Measurements from ENCODE around the gene RNF135. TPM values are rescaled to one million over a fixed set of nuclear protein-coding genes. Genes with fewer than 3 reads are reported as not detected.

The RNF135 gene
- total RNA-seq, 1 experiment from 2014 or later, result 11.2 TPM

DNA sequence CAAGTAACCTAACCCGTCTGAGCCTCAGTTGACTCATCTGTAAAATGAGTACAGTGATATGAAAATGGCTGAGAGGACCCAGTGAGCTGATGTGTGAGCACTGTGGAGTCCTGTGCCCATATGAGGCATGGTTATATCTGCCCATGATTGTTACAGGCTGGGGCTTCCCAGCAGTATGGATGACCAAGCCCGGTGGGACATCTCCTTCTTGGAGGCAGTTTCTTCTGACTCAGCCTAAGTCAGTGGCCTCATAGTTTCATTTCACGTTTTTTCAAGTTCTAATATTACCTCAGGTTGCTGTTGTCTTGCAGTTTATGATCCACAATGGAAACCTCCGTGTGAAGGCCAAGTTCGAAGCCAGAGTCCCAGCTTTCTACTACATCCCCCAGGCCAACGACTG lies 44.3 kb upstream of the RNF135 start:
- intact Hi-C loops (cut with micrococcal nuclease), result no loop called here
- H3K9me2 ChIP-seq (ENCODE audit: insufficient read depth), result no peaks in the 10 kb centered on the region
- ATAC-seq, result no peak
- H3K9me3 ChIP-seq (ENCODE audit: control insufficient read depth in 1 of 2, insufficient read depth in 1 of 2, low read depth in 1 of 2, low read length in 2 of 2), result no peaks in the 10 kb centered on the region
- H3K4me3 ChIP-seq (replicated peaks in 1 of 2; ENCODE audit: low read depth in 1 of 2, low read length in 2 of 2), result no peak overlapping the region
- H4K20me1 ChIP-seq (ENCODE audit: insufficient read depth), result no peaks in the 10 kb centered on the region
- no peaks in the 10 kb centered on the region for H3K27me3 ChIP-seq (ENCODE audit: insufficient read depth, low read length)
- ChIA-PET POLR2A (interaction anchor here (1.2 kb wide), 1 partner anchor 20 kb away, joined by 4 read pairs; the partner anchor contains the start of gene TEFM), CTCF (no interaction called here), RAD21 (ENCODE audit: low non-redundant PET in 1 of 2, low total read pairs in 2 of 2, uncharacterized antibody in 2 of 2, unreplicated experiment in 2 of 2) (no interaction called here)
- no peak overlapping the region for H3K27ac ChIP-seq (ENCODE audit: low read depth, low read length)
- H3K9ac ChIP-seq (ENCODE audit: low read length), result no peak overlapping the region
- no peaks in the 10 kb centered on the region; a peak in 1 of 4 replicates for H3K36me3 ChIP-seq (ENCODE audit: control insufficient read depth in 1 of 2, insufficient read depth in 2 of 2, low read length in 2 of 2)
- no peak for DNase-seq (ENCODE audit: low read depth, low spot score)
- H3K4me1 ChIP-seq (ENCODE audit: control insufficient read depth in 1 of 2, insufficient read depth in 2 of 2, low read length in 2 of 2), result peaks cover 0 to 9% of the 10 kb centered on the region in 2 experiments; a peak in 3 of 4 replicates
- TF ChIP-seq EZH2 (IDR thresholded peaks at IDR 0.05), result no peak
- TF ChIP-seq SP1 (IDR thresholded peaks at IDR 0.05; ENCODE audit: low read depth), result no peak
- TF ChIP-seq, protein P1, sequence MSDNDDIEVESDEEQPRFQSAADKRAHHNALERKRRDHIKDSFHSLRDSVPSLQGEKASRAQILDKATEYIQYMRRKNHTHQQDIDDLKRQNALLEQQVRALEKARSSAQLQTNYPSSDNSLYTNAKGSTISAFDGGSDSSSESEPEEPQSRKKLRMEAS (IDR thresholded peaks at IDR 0.05), result no peak
- no peak for TF ChIP-seq POLR2A (IDR thresholded peaks at IDR 0.05; ENCODE audit: borderline replicate concordance, extremely low read depth, insufficient read depth, insufficient read length)
- TF ChIP-seq REST (IDR thresholded peaks at IDR 0.05; ENCODE audit: low read depth), result no peak
- TF ChIP-seq CTCF (IDR thresholded peaks at IDR 0.05 in 2 of 3, conservative IDR thresholded peaks at IDR 0.05 in 1 of 3; ENCODE audit: borderline replicate concordance in 1 of 3, insufficient read depth in 1 of 3, low read depth in 2 of 3, low read length in 2 of 3), result no peak
- TF ChIP-seq CBX3 (IDR thresholded peaks at IDR 0.05; ENCODE audit: low read depth), result no peak
- no peak for TF ChIP-seq RAD21 (IDR thresholded peaks at IDR 0.05; ENCODE audit: low read depth)
- TF ChIP-seq ZBTB33 (IDR thresholded peaks at IDR 0.05; ENCODE audit: extremely low read depth, insufficient replicate concordance, low read length), result no peak
- no peak for TF ChIP-seq ELF1 (IDR thresholded peaks at IDR 0.05; ENCODE audit: borderline replicate concordance, low read depth)
- TF ChIP-seq YY1 (IDR thresholded peaks at IDR 0.05; ENCODE audit: extremely low read depth, insufficient replicate concordance, low read depth, low read length), result no peak
- TF ChIP-seq, protein P2, sequence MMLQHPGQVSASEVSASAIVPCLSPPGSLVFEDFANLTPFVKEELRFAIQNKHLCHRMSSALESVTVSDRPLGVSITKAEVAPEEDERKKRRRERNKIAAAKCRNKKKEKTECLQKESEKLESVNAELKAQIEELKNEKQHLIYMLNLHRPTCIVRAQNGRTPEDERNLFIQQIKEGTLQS (IDR thresholded peaks at IDR 0.05), result no peak
- no peak for TF ChIP-seq ZFX (IDR thresholded peaks at IDR 0.05)
- no peak for TF ChIP-seq JUND (IDR thresholded peaks at IDR 0.05)
- no peak for TF ChIP-seq TCF7L2 (IDR thresholded peaks at IDR 0.05; ENCODE audit: borderline replicate concordance, extremely low read depth, insufficient read depth, insufficient read length)
- TF ChIP-seq EZH2phosphoT487 (IDR thresholded peaks at IDR 0.05; ENCODE audit: borderline replicate concordance), result no peak
- TF ChIP-seq FOSL1 (IDR thresholded peaks at IDR 0.05; ENCODE audit: low read depth), result no peak
- H3K79me2 ChIP-seq (ENCODE audit: insufficient read depth, low read length), result no peaks in the 10 kb centered on the region
- BruUV-seq (replicated peaks), result no TSS peak
- H3K4me2 ChIP-seq (ENCODE audit: low read length), result no peak overlapping the region
- H2AFZ ChIP-seq (ENCODE audit: low read depth, low read length, poor library complexity, severe bottlenecking), result no peak overlapping the region

Data from HCT116 (cell line).